HUDEP-2 (cell line): ENCODE data around the gene ZBTB7A.
"Not testable (repeated sequence)": the region's sequence is repeated elsewhere in the genome, so short reads cannot be mapped to it uniquely, and the experiment has no call there.

Experiments
- DNase-seq, 76 experiments: peaks; one replicate each; lab custom pipeline; 2025; ENCODE audit not compliant: unreplicated experiment in 76 of 76; lab: John Stamatoyannopoulos, UW

Gene ZBTB7A

GRCh38 chr19:3998667-3999412 is 67.9 kb downstream of the ZBTB7A start:
- DNase-seq: not testable (repeated sequence)

- DNase-seq: no peak
These were observed 71.1 kb downstream of the ZBTB7A start for GRCh38 chr19:3995607-3996006.
